Liver (tissue), 9 donors: ENCODE measurements around the gene ECHS1. TPM values are rescaled to one million over a fixed set of nuclear protein-coding genes. Genes with fewer than 3 reads are reported as not detected.

ENCODE experiments used
- DNase-seq: peaks from one replicate; pipeline ENCODE4 v3.0.0-alpha.2; 2017; ENCODE audit warnings: low spot score
- H3K27ac ChIP-seq, 2 donors: one replicate each; pipeline ENCODE4 v1.7.0; 2013; ENCODE audit warnings: inconsistent platforms in 2 of 2, low read length in 2 of 2, control low read depth in 1 of 2, low read depth in 1 of 2, mild to moderate bottlenecking in 1 of 2
- H3K27me3 ChIP-seq, 4 donors: one replicate each; pipeline versions ENCODE4 v1.6.1 to v1.7.0; 2013; ENCODE audit warnings: low read length in 3 of 4, inconsistent platforms in 1 of 4, mild to moderate bottlenecking in 1 of 4, moderate library complexity in 1 of 4; ENCODE audit not compliant: control insufficient read depth in 4 of 4, insufficient read depth in 4 of 4
- H3K36me3 ChIP-seq, 4 donors: one replicate each; pipeline versions ENCODE4 v1.6.1 to v1.7.0; 2013; ENCODE audit warnings: low read length in 3 of 4, mild to moderate bottlenecking in 3 of 4, low read depth in 1 of 4, moderate library complexity in 1 of 4; ENCODE audit not compliant: control insufficient read depth in 4 of 4, insufficient read depth in 3 of 4
- H3K4me1 ChIP-seq, 4 donors: one replicate each; pipeline versions ENCODE4 v1.6.1 to v1.7.0; 2013; ENCODE audit warnings: low read length in 3 of 4, mild to moderate bottlenecking in 3 of 4, moderate library complexity in 1 of 4; ENCODE audit not compliant: control insufficient read depth in 4 of 4, insufficient read depth in 4 of 4
- H3K4me3 ChIP-seq, 3 donors: one replicate each; pipeline versions ENCODE4 v1.6.1 to v1.7.0; 2013; ENCODE audit warnings: low read length in 3 of 3, control low read depth in 1 of 3, low read depth in 1 of 3, mild to moderate bottlenecking in 1 of 3
- H3K9ac ChIP-seq, 2 donors: one replicate each; pipeline ENCODE4 v1.7.0; 2013; ENCODE audit warnings: low read length in 2 of 2, mild to moderate bottlenecking in 2 of 2, moderate library complexity in 2 of 2, control low read depth in 1 of 2, low read depth in 1 of 2
- H3K9me3 ChIP-seq, 4 donors: one replicate each; pipeline versions ENCODE4 v1.6.1 to v1.7.0; 2013; ENCODE audit warnings: low read length in 3 of 4; ENCODE audit not compliant: control insufficient read depth in 4 of 4
- ATF3 ChIP-seq: IDR thresholded peaks from 2 replicates; pipeline ENCODE4 v1.6.1; 2016; ENCODE audit warnings: antibody characterized with exemption
- CTCF ChIP-seq: fragments of 150-350 bp; IDR thresholded peaks from 2 replicates; pipeline ENCODE4 v1.5.1; 2017; ENCODE audit warnings: improper control_type of control experiment, low read depth, low read length; ENCODE audit not compliant: missing input control
- FOXA1 ChIP-seq: IDR thresholded peaks from 2 replicates; pipeline ENCODE4 v1.6.1; 2016; ENCODE audit warnings: antibody characterized with exemption
- FOXA2 ChIP-seq: IDR thresholded peaks from 2 replicates; pipeline ENCODE4 v1.6.1; 2016; ENCODE audit warnings: antibody characterized with exemption
- GABPA ChIP-seq, 2 donors: IDR thresholded peaks in 1 of 2; conservative IDR thresholded peaks in 1 of 2; 2 replicates each; pipeline ENCODE4 v1.6.1; 2016; ENCODE audit warnings: antibody characterized with exemption in 2 of 2, mild to moderate bottlenecking in 1 of 2, moderate library complexity in 1 of 2
- HNF4A ChIP-seq, 2 donors: conservative IDR thresholded peaks; 2 replicates each; pipeline ENCODE4 v1.6.1; 2016; ENCODE audit warnings: antibody characterized with exemption in 2 of 2, mild to moderate bottlenecking in 2 of 2
- HNF4G ChIP-seq: IDR thresholded peaks from 2 replicates; pipeline ENCODE4 v1.6.1; 2016; ENCODE audit warnings: antibody characterized with exemption
- JUND ChIP-seq, 2 donors: IDR thresholded peaks; 2 replicates each; pipeline ENCODE4 v1.6.1; 2016; ENCODE audit warnings: antibody characterized with exemption in 2 of 2
- NR2F2 ChIP-seq: IDR thresholded peaks from 2 replicates; pipeline ENCODE4 v1.6.1; 2016; ENCODE audit warnings: antibody characterized with exemption
- RAD21 ChIP-seq, 2 donors: IDR thresholded peaks; 2 replicates each; pipeline ENCODE4 v1.6.1; 2016; ENCODE audit warnings: antibody characterized with exemption in 2 of 2, mild to moderate bottlenecking in 2 of 2
- REST ChIP-seq: IDR thresholded peaks from 2 replicates; pipeline ENCODE4 v1.6.1; 2016; ENCODE audit warnings: antibody characterized with exemption, mild to moderate bottlenecking
- RXRA ChIP-seq, 2 donors: IDR thresholded peaks; 2 replicates each; pipeline ENCODE4 v1.6.1; 2017 to 2018; ENCODE audit warnings: antibody characterized with exemption in 2 of 2, mild to moderate bottlenecking in 1 of 2
- TAF1 ChIP-seq: conservative IDR thresholded peaks from 2 replicates; pipeline ENCODE4 v1.6.1; 2016; ENCODE audit warnings: antibody characterized with exemption, mild to moderate bottlenecking
- YY1 ChIP-seq: IDR thresholded peaks from 2 replicates; pipeline ENCODE4 v1.6.1; 2016; ENCODE audit warnings: antibody characterized with exemption, mild to moderate bottlenecking
- WGBS: extraction: QIAGEN DNeasy Blood & Tissue Kit; methylation state at CpG from one replicate; pipeline ENCODE4 v1.1.7; 2013; 5-methylcytosine and 5-hydroxymethylcytosine counted together
- polyA plus RNA-seq, 2 donors: library from polyadenylated mRNA; stranded (reverse) in 1 of 2; unstranded in 1 of 2; fragments of 200-250 nt in 1 of 2; fragments of >200 nt in 1 of 2; fragmentation: Nextera tagmentation in 1 of 2; extraction: Ambion mirVana in 1 of 2; gene quantifications; one replicate each; pipeline versions ENCODE4 v1.2.1 to v1.2.3, GENCODE V29; 2013 to 2015
- total RNA-seq, 2 donors: library from RNA; depleted of rRNA; stranded (reverse); fragments of >200 nt; gene quantifications; one replicate each; pipeline ENCODE4 v1.2.3, GENCODE V29; 2014
- TF ChIP-seq, protein P1 (sequence below): IDR thresholded peaks from 2 replicates; pipeline ENCODE4 v1.6.1; 2016; ENCODE audit warnings: antibody characterized with exemption
- TF ChIP-seq, protein P2 (sequence below): IDR thresholded peaks from 2 replicates; pipeline ENCODE4 v1.6.1; 2016; ENCODE audit warnings: antibody characterized with exemption
- donor health status: healthy.
- donor health status: healthy.
- donor health status: healthy.
- donor health status: healthy.
- donor health status: healthy.

ECHS1 gene
- total and polyA plus RNA-seq, 4 donors = 41.5 to 849 (median 354) TPM

- H3K27me3 ChIP-seq = no peaks in the 10 kb centered on the region
- peaks cover 24 to 76% (median 62%) of the 10 kb centered on the region in 4 donors for H3K4me1 ChIP-seq
- TF ChIP-seq, protein P1, sequence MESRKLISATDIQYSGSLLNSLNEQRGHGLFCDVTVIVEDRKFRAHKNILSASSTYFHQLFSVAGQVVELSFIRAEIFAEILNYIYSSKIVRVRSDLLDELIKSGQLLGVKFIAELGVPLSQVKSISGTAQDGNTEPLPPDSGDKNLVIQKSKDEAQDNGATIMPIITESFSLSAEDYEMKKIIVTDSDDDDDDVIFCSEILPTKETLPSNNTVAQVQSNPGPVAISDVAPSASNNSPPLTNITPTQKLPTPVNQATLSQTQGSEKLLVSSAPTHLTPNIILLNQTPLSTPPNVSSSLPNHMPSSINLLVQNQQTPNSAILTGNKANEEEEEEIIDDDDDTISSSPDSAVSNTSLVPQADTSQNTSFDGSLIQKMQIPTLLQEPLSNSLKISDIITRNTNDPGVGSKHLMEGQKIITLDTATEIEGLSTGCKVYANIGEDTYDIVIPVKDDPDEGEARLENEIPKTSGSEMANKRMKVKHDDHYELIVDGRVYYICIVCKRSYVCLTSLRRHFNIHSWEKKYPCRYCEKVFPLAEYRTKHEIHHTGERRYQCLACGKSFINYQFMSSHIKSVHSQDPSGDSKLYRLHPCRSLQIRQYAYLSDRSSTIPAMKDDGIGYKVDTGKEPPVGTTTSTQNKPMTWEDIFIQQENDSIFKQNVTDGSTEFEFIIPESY = no peak
- no peak for TF ChIP-seq GABPA (IDR thresholded peaks at IDR 0.05 in 1 of 2, conservative IDR thresholded peaks at IDR 0.05 in 1 of 2)
- no peak overlapping the region for H3K4me3 ChIP-seq
- H3K36me3 ChIP-seq = no peaks in the 10 kb centered on the region
- no peaks in the 10 kb centered on the region for H3K9me3 ChIP-seq
- H3K27ac ChIP-seq = peak overlapping the region in 1 of 2 donors; percentile 60
- no peak for DNase-seq
- no peak overlapping the region for H3K9ac ChIP-seq
- WGBS = 82% methylated on average over 9 of the region's 9 CpGs
Measured at GRCh38 chr10:133349577-133350011, 23.6 kb downstream of the ECHS1 start.

DNA sequence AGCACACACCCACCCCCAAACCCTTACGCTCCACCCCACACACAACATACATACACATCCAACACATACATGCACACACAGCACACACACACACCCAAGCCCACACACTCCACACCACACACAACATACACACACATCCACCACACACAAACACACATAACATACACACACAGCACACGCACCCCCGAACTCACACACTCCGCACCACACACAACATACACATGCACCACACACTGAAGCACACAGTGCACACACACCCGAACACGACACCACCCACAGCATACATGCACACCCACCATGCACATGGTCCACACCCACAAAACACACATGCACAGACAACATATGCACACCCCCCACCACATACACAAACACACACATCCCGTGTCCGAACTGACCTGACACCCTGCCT is 24.0 kb downstream of the ECHS1 start:
- Histone ChIP-seq H3K9me3 (no peaks in the 10 kb centered on the region), H3K4me3 (no peak overlapping the region), H3K36me3 (no peaks in the 10 kb centered on the region), H3K9ac (no peak overlapping the region), H3K27me3 (no peaks in the 10 kb centered on the region), H3K27ac (no peak overlapping the region), H3K4me1 (peaks cover 24 to 71% (median 58%) of the 10 kb centered on the region in 4 donors)
- 81% methylated on average over 8 of the region's 8 CpGs for WGBS
- DNase-seq = no peak
- no peak for TF ChIP-seq RXRA (IDR thresholded peaks at IDR 0.05)
- TF ChIP-seq RAD21 (IDR thresholded peaks at IDR 0.05) = no peak

DNA sequence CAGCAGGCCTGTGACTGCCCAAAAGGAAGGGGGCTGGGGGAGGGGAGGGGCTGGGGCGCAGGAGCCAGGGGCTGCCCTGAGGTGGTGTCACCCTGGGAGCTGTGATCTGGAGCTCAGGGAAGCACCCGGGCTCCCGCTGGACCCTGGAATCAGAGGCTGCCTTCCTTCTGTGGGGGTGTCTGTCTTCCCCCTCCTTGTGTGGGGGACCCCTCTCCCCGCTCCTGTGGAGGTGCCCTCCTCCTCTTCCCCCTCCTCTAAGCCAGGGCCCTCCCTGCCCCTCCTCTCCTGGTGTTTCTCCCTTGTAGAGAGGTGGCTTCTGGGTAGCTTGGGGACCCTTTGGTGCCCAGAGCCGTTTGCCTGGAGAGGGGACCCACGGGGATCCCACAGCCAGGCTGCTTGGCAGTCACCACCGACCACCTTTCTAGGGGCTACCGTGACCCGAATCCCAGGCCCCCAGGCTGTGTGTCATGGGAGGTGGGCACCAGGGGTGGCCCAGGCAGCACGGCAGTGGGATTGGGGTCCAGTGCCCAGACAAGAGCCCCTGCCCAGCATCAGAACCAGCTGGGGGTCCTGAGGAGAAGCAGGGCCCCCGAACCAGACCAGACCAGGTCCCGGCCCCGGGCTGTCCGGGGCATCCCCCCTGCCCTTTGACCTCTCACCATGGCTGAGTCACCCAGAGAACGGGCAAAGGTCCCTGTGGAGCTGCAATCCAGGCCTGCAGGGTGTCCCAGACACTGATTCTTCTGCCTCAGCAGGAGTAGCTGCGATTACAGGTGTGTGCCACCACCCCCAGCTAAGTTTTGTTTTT is 25.2 kb downstream of the ECHS1 start:
- Histone ChIP-seq H3K4me3 (peak overlapping the region; percentile 20 to 62 (median 51)), H3K27ac (peak overlapping the region; percentile 89 to 92), H3K9me3 (no peaks in the 10 kb centered on the region), H3K9ac (peak overlapping the region in 1 of 2 donors; percentile 12), H3K36me3 (no peaks in the 10 kb centered on the region), H3K4me1 (peaks cover 23 to 59% (median 47%) of the 10 kb centered on the region in 4 donors), H3K27me3 (no peaks in the 10 kb centered on the region)
- DNase-seq = peak; percentile 58
- WGBS = 26% methylated on average over 16 of the region's 16 CpGs
- peak; percentile 93 to 95 for TF ChIP-seq JUND (IDR thresholded peaks at IDR 0.05)
- TF ChIP-seq NR2F2 = peak; percentile 83
- TF ChIP-seq FOXA1 = no peak
- peak; percentile 86 to 90 for TF ChIP-seq HNF4A (conservative IDR thresholded peaks at IDR 0.05)
- TF ChIP-seq ATF3 = peak; percentile 96
- TF ChIP-seq, protein P1 = peak; percentile 46
- peak; percentile 75 to 78 for TF ChIP-seq RXRA (IDR thresholded peaks at IDR 0.05)
- TF ChIP-seq CTCF = peak; percentile 11
- peak; percentile 56 for TF ChIP-seq HNF4G
- TF ChIP-seq YY1 = no peak
- no peak for TF ChIP-seq TAF1
- TF ChIP-seq REST = peak; percentile 32
- TF ChIP-seq GABPA (IDR thresholded peaks at IDR 0.05 in 1 of 2, conservative IDR thresholded peaks at IDR 0.05 in 1 of 2) = no peak
- no peak for TF ChIP-seq FOXA2
- TF ChIP-seq, protein P2, sequence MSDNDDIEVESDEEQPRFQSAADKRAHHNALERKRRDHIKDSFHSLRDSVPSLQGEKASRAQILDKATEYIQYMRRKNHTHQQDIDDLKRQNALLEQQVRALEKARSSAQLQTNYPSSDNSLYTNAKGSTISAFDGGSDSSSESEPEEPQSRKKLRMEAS = no peak
- peak; percentile 31 to 46 for TF ChIP-seq RAD21 (IDR thresholded peaks at IDR 0.05)
